Small intestine (tissue), 7 donors: Measurements from ENCODE around the gene FAM222B. TPM values are rescaled to one million over a fixed set of nuclear protein-coding genes. Genes with fewer than 3 reads are reported as not detected.

Experiments
- DNase-seq, 2 donors: peaks; one replicate each; pipeline versions ENCODE4 v3.0.0 to v3.0.0-alpha.2; 2013
- FAIRE-seq: peaks from 2 replicates; lab custom pipeline; 2012; peaks lifted over from hg19 to GRCh38; lab: Jason Lieb, UNC
- H3K27ac ChIP-seq, 3 donors: one replicate each; pipeline ENCODE4 v1.5.1; 2013; ENCODE audit warnings: low read length in 2 of 3, mild to moderate bottlenecking in 2 of 3, control low read depth in 1 of 3, inconsistent platforms in 1 of 3, low read depth in 1 of 3, moderate library complexity in 1 of 3
- H3K27me3 ChIP-seq, 3 donors: one replicate each; pipeline ENCODE4 v1.6.1; 2013; ENCODE audit warnings: low read length in 3 of 3, inconsistent platforms in 1 of 3; ENCODE audit not compliant: control insufficient read depth in 3 of 3, insufficient read depth in 3 of 3
- H3K36me3 ChIP-seq, 3 donors: one replicate each; pipeline ENCODE4 v1.6.1; 2013; ENCODE audit warnings: low read length in 3 of 3, inconsistent platforms in 1 of 3, low read depth in 1 of 3, mild to moderate bottlenecking in 1 of 3, moderate library complexity in 1 of 3; ENCODE audit not compliant: control insufficient read depth in 3 of 3, insufficient read depth in 2 of 3
- H3K4me1 ChIP-seq, 3 donors: one replicate each; pipeline ENCODE4 v1.6.1; 2013; ENCODE audit warnings: low read length in 2 of 3, inconsistent platforms in 1 of 3, low read depth in 1 of 3, mild to moderate bottlenecking in 1 of 3, moderate library complexity in 1 of 3; ENCODE audit not compliant: control insufficient read depth in 3 of 3, insufficient read depth in 2 of 3
- H3K4me3 ChIP-seq, 3 donors: one replicate each; pipeline ENCODE4 v1.5.1; 2013; ENCODE audit warnings: low read length in 3 of 3, control low read depth in 1 of 3, inconsistent platforms in 1 of 3, low read depth in 1 of 3, mild to moderate bottlenecking in 1 of 3, moderate library complexity in 1 of 3
- H3K9me3 ChIP-seq, 2 donors: one replicate each; pipeline ENCODE4 v1.6.1; 2013; ENCODE audit warnings: low read depth in 1 of 2, low read length in 1 of 2; ENCODE audit not compliant: control insufficient read depth in 2 of 2, insufficient read depth in 1 of 2
- WGBS, 3 donors: extraction: QIAGEN DNeasy Blood & Tissue Kit; methylation state at CpG; one replicate each; pipeline ENCODE4 v1.1.7; 2013; 5-methylcytosine and 5-hydroxymethylcytosine counted together
- polyA plus RNA-seq, 4 donors: library from polyadenylated mRNA; stranded (reverse) in 3 of 4; unstranded in 1 of 4; fragments of 200-250 nt in 3 of 4; fragments of 120-200 nt in 1 of 4; gene quantifications; one replicate each; pipeline versions ENCODE4 v1.2.1 to v1.2.3, GENCODE V29; 2013
- donor health status: healthy with polysubstance abuse.
- donor health status: control.
- donor health status: control.
- donor health status: Bipolar disorder and iron deficiency.
- donor health status: healthy.

Gene FAM222B
- polyA plus RNA-seq, 4 donors, result 9.7 to 28.1 (median 13.4) TPM

DNA sequence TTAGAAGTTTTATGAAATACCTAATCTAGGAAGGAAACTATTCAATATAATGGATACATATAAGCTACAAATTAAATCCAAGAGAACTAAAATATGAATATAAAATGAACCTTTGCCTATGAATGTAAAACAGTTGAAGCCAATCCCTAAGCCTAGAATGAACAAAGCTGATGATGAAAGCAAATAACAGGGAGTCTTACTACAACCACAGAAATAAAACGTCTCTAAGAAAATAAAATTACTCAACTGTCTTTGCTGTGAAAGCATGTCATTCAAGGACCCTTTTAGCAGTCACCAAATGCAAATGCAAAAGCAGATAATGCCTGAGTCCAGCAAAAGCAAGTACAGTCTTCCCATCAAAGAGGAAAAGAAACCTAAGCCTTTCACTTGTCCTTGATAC is 23.0 kb downstream of the FAM222B start:
- FAIRE-seq, result no peak
- 29 to 66% (median 65%) methylated on average over 1 of the region's 1 CpG for WGBS, 3 donors

DNA sequence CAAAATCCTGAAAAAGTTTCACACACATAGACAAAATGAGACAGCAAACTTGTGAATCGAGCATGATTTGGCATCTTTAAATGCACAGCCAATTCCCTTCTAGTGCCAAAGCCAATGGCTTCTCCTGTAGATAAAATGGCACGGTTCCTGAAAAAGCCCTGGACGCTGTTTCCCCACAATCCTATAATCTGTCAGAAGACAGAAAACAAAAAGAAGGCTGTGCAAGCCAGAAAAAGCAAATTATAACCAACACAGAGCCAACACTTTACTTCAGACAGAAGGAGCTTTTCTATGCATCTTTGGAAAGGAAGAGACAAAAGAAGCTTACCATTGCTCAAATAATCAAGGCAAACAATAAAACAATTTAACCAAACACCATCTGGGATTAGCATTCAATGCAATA is 23.8 kb downstream of the FAM222B start:
- Histone ChIP-seq H3K27me3 (no peaks in the 10 kb centered on the region), H3K4me1 (no peaks in the 10 kb centered on the region), H3K36me3 (peaks cover 0 to 15% (median 0%) of the 10 kb centered on the region in 3 donors), H3K27ac (no peak overlapping the region), H3K9me3 (no peaks in the 10 kb centered on the region), H3K4me3 (no peak overlapping the region)
- FAIRE-seq, result no peak
- 80 to 87% (median 83%) methylated on average over 3 of the region's 3 CpGs for WGBS, 3 donors
- no peak for DNase-seq

More for the DNA sequence above, 23.0 kb downstream of the FAM222B start:
- no peaks in the 10 kb centered on the region for H3K4me1 ChIP-seq
- no peaks in the 10 kb centered on the region for H3K27me3 ChIP-seq
- H3K9me3 ChIP-seq, result no peaks in the 10 kb centered on the region
- peaks cover 0 to 13% (median 0%) of the 10 kb centered on the region in 3 donors for H3K36me3 ChIP-seq
- no peak overlapping the region for H3K27ac ChIP-seq
- no peak overlapping the region for H3K4me3 ChIP-seq
- no peak for DNase-seq

GRCh38 chr17:28816540-28816939 is 26.1 kb downstream of the FAM222B start:
- H3K27me3 ChIP-seq, result no peaks in the 10 kb centered on the region
- H3K9me3 ChIP-seq, result no peaks in the 10 kb centered on the region
- FAIRE-seq, result no peak
- no peak overlapping the region for H3K4me3 ChIP-seq
- DNase-seq, result no peak
- H3K4me1 ChIP-seq, result no peaks in the 10 kb centered on the region
- 71 to 83% (median 80%) methylated on average over 4 of the region's 4 CpGs for WGBS, 3 donors
- H3K27ac ChIP-seq, result no peak overlapping the region
- H3K36me3 ChIP-seq, result peaks cover 0 to 10% (median 0%) of the 10 kb centered on the region in 3 donors

DNA sequence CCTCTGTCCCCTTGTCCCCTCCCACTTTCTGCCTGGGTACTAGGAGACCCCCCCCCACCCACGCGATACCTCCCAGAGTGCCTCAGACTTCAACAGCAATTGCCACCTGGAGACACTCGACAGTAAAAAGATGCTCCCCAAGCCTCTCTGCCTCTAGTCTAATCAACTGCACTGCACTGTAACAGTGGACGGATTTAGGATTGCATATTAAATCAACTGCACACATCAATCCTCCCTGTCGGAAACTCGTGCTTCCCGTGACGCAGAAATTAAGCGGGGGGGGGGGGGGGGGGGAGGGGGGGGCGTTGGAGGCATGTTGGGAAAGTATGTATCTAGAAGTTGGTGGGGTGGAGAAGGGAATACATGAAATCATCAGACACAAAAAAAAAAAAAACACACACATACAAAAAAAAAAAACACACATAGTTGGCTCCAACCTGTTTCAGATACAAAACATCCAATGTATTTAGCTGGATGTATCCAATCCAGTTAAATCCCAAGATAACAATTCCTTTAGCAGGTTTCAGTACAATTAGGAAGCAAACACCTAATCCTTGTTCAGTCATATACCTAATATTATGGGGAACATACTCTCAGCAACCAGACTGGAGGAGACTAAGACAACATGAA is 29.7 kb downstream of the FAM222B start:
- peaks cover 0 to 4% (median 0%) of the 10 kb centered on the region in 3 donors for H3K36me3 ChIP-seq
- H3K27me3 ChIP-seq, result no peaks in the 10 kb centered on the region
- WGBS, 3 donors, result 0 to 1% (median 0%) methylated on average over 5 to 9 of the region's 10 CpGs
- peak overlapping the region; percentile 8 to 95 (median 90) for H3K27ac ChIP-seq
- H3K4me3 ChIP-seq, result peak overlapping the region; percentile 64 to 87 (median 87)
- DNase-seq, result peak in 1 of 2 donors; percentile 12
- FAIRE-seq, result no peak
- H3K9me3 ChIP-seq, result no peaks in the 10 kb centered on the region
- H3K4me1 ChIP-seq, result peaks cover 4 to 12% (median 6%) of the 10 kb centered on the region in 3 donors

GRCh38 chr17:28812091-28812747 is 30.4 kb downstream of the FAM222B start:
- 0% methylated on average over 21 to 47 of the region's 47 CpGs for WGBS, 3 donors
- peaks cover 0 to 6% (median 0%) of the 10 kb centered on the region in 3 donors for H3K36me3 ChIP-seq
- H3K27ac ChIP-seq, result peak overlapping the region; percentile 52 to 95 (median 90)
- peak overlapping the region; percentile 64 to 87 (median 87) for H3K4me3 ChIP-seq
- no peaks in the 10 kb centered on the region for H3K27me3 ChIP-seq
- peaks cover 4 to 16% (median 6%) of the 10 kb centered on the region in 3 donors for H3K4me1 ChIP-seq
- DNase-seq, result peak; percentile 98
- no peaks in the 10 kb centered on the region for H3K9me3 ChIP-seq
- FAIRE-seq, result no peak

DNA sequence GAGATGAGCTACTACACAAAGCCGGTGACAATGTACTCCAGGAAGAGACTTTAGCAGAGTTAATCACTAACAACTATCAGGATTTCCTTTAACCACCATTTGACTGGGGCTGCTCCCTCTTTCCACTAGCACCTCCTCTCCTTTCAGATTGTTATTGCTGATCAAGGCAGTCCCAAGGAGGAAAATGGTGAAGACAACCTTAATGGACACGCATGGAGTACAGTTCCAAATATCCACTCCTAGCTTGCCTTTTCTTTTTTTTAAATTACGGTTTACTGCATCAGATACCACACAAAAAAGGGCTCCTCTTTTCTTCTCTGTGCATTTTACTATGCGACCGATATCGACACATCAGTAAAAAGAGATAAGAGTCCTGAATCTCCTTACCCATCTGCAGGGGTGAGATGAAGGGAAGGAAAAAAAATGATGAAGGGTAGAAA is 30.9 kb downstream of the FAM222B start:
- no peaks in the 10 kb centered on the region for H3K27me3 ChIP-seq
- peaks cover 4 to 16% (median 6%) of the 10 kb centered on the region in 3 donors for H3K4me1 ChIP-seq
- FAIRE-seq (no peak), DNase-seq (peak; percentile 55 to 72)
- no peaks in the 10 kb centered on the region for H3K9me3 ChIP-seq
- H3K4me3 ChIP-seq, result peak overlapping the region; percentile 64 to 87 (median 87)
- peak overlapping the region in 2 of 3 donors; percentile 89 to 95 for H3K27ac ChIP-seq
- 1 to 5% (median 5%) methylated on average over 6 of the region's 6 CpGs for WGBS, 3 donors
- peaks cover 0 to 9% (median 0%) of the 10 kb centered on the region in 3 donors for H3K36me3 ChIP-seq

DNA sequence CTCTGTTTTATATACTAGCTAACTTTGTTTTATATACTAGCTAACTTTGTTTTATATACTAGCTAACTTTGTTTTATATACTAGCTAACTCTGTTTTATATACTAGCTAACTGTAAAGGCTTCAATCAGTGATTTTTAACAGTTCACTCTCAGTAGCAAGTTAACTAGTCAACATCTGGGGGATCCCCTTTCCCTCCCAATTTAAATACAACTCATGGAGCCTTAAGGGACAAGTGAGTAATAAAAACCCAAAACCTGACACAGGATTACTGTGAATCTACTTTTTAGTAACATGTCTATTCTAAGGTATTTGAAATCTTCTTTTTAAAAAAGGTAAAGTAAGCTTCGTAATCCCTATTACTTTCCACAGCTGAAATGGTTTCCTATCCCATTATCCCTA is 32.2 kb downstream of the FAM222B start:
- Histone ChIP-seq H3K27ac (no peak overlapping the region), H3K36me3 (peaks cover 0 to 15% (median 0%) of the 10 kb centered on the region in 3 donors), H3K27me3 (no peaks in the 10 kb centered on the region), H3K4me1 (peaks cover 4 to 16% (median 6%) of the 10 kb centered on the region in 3 donors), H3K9me3 (no peaks in the 10 kb centered on the region), H3K4me3 (no peak overlapping the region)
- DNase-seq (no peak), FAIRE-seq (no peak)
- WGBS, 3 donors, result 87 to 97% (median 96%) methylated on average over 1 of the region's 1 CpG

DNA sequence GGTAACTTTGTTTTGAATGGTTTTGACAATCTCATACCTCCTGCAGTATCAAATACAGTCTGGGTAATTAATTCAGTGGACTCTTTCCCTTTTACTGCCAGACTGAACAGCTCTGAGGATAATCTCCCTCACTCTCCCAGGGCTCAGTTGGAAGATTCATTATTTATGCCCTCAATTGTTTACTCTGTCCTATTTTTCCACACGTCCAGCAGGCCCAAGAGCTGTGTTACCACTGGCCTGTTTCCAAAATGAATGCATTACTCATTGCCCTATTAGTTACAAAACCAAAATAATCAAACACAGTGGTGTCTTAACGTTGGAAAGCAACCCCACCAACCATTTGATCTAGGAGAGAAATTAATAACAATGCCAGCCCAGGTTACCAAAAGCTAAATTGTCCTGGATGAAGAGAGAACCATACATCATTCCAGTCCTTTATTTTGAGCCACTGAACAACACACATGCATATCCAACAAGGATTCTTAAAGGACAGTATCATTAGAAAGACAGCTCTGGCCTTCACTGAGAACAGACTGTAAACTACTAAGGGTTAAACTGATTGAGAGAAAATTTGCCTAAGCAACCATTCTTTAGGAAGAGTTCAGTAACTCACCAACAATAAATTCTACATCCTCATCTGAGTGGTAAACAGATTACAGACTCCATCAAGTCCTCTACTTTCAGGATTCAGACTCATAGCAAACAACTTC is 34.5 kb downstream of the FAM222B start:
- 9 to 13% (median 13%) methylated on average over 2 of the region's 2 CpGs for WGBS, 3 donors

More for the DNA sequence above, 34.5 kb downstream of the FAM222B start:
- Histone ChIP-seq H3K27me3 (no peaks in the 10 kb centered on the region), H3K27ac (peak overlapping the region; percentile 26 to 85 (median 41)), H3K36me3 (peaks cover 0 to 35% (median 0%) of the 10 kb centered on the region in 3 donors), H3K4me1 (peaks cover 4 to 16% (median 6%) of the 10 kb centered on the region in 3 donors), H3K4me3 (no peak overlapping the region), H3K9me3 (no peaks in the 10 kb centered on the region)
- DNase-seq (peak in 1 of 2 donors; percentile 18), FAIRE-seq (no peak)
